Inflammatory macrophage treated with lipopolysaccharide for 1 hour (primary cell): ENCODE measurements around the gene SERPINB2.
A peak's percentile ranks its signal among the peaks of the same experiment; 100 is the strongest.

Experiments
- DNase-seq, 2 donors: peaks; one replicate each; pipeline ENCODE4 v3.0.0-alpha.2; 2020 to 2022

Gene SERPINB2, protein sequence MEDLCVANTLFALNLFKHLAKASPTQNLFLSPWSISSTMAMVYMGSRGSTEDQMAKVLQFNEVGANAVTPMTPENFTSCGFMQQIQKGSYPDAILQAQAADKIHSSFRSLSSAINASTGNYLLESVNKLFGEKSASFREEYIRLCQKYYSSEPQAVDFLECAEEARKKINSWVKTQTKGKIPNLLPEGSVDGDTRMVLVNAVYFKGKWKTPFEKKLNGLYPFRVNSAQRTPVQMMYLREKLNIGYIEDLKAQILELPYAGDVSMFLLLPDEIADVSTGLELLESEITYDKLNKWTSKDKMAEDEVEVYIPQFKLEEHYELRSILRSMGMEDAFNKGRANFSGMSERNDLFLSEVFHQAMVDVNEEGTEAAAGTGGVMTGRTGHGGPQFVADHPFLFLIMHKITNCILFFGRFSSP

DNA sequence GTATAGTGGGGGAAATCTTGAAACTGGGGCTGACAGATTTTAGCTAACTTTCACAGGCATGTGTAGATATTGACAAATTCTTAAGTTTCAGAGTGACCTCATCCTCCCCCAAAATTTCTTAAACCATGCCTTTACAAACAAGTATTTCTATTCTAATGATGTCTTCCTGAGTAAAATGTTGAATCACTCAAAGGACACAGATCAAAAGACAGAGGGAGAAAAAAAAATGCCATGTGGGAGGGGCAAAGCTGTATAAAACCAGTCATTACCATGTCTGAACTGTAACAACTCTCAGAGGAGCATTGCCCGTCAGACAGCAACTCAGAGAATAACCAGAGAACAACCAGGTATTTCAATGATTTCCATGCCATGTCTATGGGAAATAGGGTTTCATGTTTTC, at the start of gene SERPINB2:
Gene SERPINB2, plus strand, starts transcription at position 282 of the 400 bp plus-strand sequence. CDS start 3,740 bp downstream, outside the sequence.
- DNase-seq: peak; percentile 80 to 82

DNA sequence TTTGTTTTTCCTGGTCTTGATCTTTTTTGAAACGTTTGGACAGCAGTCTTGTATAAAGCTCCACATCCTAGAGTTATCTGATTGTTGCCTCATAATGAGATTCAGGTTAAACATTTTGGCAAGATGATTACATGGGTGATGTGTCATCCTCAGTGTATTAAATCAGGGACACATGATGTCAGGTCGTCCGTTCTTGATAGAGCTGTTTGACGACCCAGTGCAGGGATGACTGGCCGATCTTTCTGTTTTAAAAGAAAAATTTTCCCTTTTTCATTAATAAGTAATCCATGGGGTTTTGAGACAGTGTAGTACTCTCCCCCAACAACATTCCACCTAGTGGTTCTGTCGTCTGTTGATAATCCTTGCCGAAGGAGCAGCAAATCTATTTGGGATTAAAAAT, 44.5 kb upstream of the SERPINB2 start:
- no peak for DNase-seq

DNA sequence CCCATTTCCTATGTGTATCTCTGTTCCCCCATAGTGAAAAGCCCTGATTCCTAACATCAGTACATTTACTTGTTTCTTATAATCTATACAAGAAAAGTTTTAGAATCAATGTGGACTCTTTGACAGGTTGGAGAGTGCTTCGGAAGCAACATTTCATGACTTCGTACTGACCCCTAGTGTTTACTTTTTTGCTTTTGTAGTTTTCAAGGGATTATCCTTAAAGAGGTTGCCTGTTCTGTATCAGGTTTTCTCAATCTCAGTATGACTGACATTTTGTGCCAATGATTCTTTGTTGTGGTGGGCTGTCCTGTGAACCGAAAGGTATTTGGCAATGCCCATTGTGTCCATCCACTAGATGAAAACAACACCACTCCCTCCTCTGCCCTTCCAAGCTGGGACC, 43.3 kb upstream of the SERPINB2 start:
- DNase-seq: peak in 1 of 2 donors; percentile 78

DNA sequence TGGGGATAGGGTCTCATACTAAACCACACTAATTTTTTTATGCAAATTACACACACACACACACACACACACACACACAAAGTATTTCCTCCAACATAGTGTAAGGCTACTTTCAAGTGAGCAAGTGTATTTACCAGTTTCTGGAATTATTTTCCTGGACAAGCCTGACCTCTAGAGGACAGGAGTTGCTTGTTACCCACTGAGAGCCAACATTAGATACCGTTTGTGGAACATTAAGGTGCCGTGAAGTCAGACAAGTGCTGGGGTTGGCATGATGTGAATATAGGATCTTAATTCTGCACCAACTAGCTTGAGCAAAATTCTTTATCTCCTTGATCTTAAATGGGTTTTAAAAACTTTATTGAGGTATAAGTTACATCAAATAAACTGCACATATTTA, 39.3 kb upstream of the SERPINB2 start:
- DNase-seq: peak; percentile 41 to 70

DNA sequence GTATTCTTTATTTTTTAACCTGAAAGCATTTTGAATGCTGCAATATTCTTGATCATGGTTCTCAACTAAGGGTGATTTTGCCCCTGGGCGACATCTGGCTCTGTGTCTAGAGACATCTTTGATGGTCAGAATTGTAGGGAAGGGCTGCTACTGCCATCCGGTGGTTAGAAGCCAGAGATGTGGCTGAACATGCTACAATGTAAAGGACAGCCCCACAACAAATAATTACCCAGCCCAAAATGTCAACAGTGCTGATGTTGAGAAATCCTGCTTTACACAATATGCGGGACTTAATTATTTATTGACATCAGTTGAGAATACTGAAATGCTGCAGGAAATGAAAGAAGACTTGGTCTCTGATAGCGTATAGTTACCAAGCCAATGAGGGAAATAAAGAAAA, 37.5 kb upstream of the SERPINB2 start:
- peak; percentile 37 to 77 for DNase-seq

DNA sequence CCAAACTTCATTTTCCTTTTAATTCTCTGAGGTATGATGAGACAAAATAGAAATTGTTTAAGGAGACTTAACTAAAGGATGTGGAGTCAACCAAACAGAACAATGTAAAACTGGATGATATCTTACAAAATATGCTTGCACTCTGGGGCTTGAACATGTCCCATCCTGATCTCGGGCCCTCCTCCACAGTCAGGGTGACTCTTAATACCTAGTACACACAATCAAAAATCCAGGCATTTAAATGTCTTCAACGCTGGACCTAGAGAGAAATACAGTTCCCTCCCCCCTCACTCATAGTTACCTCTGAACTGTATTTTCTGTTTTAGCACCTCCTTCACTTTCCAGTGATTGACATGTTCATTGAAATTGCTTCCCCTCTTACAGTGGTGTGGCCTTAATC, 36.9 kb upstream of the SERPINB2 start:
- DNase-seq: no peak

DNA sequence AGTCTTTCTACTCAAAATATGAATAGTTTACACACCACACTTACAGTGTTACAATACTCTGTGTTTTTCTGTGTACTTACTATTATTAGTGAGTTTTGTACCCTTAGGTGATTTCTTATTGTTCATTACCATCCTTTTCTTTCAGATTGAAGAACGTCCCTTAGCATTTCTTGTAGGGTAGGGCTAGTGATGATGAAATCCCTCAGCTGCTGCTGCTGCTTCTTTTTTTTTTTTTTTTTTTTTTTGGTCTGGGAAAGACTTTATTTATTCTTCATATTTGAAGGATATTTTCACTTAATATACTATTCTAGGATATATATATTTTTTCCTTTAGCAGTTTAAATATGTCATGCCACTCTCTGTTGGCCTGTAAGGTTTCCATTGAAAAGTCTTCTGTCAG, 29.0 kb upstream of the SERPINB2 start:
- peak in 1 of 2 donors; percentile 34 for DNase-seq

DNA sequence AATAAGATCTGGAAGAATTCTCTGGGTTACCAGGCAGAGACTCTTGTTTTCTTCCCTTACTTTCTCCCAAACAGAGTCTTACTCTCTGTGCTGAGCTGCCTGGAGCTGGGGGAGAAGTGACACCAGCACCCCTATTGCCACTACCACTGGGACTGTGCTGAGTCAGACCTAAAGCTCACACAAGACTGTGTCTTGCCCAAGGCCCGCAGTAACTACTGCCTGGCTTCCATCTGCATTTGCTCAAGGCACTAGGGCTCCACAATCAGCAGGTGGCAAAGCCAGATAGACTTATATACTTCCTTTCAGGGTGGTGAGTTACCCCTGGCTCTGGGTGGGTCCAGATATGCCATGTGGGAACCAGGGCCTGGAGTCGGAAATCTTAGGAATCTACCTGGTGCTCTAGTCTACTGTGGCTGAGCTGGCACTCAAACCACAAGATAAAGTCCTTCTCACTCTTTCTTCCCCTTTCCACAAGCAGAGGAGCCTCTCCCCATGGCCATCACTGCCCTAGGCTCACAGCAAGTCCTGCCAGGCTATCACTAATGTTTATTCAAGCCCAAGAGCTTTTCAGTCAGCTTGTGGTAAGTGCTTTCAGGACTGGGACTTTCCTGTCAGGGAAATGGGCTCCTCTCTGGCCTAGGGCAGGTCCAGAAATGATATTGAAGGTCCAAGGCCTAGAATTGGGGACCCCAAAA, 27.6 kb upstream of the SERPINB2 start:
- no peak for DNase-seq

DNA sequence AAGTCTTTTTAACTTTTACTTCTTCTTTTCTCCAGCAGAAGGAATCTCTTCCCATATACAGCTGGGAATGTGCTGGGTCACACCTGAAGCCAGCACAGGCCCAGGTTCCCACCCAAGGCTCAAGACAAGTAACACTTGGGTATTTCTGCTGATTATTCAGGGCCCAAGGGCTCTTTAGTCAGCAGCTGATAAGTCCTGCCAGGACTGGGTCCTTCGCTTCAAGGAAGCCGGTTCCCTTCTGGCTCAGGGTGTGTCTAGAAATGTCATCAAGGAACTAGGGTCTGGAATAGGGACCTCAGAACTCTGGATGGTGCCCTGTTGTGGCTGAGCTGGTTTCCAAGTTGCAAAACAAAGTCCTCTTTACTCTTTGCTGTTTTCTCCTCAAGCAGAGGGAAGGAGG, 27.0 kb upstream of the SERPINB2 start:
- no peak for DNase-seq

DNA sequence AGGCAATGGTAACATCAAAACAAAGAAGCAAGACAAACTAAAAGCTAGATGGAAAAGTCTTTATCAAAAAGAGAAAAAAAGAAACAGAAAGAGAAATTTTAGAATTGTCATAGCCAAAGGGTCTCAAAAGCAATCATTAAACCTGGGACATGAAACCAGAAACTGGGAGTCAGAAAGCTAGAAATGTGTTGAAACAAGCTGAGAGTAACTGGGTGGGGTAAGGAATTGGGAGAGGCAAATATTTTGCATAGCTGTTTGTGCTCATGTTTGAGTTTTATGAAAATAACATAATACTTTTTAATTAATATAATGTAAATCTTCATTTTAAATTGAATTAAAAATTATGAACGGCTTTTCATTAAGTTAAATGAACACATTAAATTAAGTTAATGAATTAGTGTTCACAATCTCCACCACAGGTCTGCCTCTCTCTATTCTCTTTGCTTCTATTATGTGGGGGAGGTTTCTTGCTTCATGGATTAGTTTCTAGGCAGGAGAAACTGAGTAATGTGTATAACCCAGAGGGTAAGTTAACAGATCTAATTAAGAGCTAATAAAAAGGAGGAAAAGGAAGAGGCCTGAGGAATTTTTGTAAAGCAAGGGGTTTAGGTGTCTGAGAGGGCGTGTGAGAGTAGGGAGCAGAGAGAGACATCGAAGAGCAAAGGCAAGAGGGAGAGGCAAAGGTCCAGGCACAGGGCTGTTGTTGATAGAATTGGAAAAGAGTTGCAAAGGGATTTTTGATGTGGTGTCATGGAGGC, 20.0 kb upstream of the SERPINB2 start:
- no peak for DNase-seq

DNA sequence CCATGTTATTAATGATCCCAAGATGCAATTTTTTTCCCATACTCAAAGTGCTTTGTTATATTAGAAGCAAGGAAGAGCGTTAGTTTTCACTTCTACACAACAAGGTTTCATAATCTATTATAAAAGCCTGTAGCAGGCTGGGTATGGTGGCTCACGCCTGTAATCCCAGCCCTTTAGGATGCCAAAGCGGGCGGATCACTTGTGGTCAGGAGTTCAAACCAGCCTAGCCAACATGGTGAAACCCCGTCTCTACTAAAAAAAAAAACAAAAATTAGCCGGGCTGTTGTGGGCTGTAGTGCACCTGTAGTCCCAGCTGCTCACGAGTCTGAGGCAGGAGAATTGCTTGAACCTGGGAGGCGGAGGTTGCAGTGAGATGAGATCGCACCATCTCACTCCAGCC, 19.0 kb upstream of the SERPINB2 start:
- DNase-seq: no peak

DNA sequence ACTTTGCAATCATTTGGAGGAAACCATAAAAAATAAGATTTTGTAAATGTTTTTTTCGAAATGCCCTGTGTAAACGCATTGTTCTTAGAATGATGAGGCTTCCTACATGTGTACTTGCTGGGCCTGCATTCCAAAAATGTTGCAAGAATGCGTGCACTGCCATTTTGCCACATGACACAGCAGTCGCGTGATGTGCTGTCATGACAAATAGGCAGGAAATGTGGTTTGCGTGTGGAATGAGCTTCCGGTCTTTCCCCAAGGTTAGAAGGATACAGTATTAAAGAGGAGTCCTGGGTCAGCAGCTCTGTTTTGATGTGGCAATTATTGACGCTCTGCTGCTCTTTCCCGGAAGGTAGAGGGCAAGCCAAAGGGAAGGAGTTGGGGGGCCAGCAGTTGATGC, 18.1 kb upstream of the SERPINB2 start:
- DNase-seq: peak; percentile 54 to 66

DNA sequence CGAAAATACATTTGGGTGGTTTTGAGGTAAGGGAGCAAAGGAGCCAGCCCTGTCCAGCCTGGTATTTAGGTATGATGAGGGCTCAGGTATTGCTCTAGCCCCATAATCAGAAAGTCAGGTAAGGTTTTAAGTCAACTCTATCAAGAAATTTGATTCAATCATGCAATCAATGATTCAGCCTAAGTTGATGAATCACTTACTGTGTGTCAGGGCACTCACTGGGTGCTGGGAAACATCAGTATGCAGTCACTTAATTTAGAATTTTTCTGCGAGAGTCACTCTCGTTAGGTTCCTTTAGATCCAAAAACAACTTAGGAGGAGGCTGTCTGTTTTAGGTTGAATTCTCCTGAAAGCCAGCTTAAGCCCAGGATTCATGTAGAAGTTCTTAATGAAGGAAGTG, 17.7 kb upstream of the SERPINB2 start:
- no peak for DNase-seq

DNA sequence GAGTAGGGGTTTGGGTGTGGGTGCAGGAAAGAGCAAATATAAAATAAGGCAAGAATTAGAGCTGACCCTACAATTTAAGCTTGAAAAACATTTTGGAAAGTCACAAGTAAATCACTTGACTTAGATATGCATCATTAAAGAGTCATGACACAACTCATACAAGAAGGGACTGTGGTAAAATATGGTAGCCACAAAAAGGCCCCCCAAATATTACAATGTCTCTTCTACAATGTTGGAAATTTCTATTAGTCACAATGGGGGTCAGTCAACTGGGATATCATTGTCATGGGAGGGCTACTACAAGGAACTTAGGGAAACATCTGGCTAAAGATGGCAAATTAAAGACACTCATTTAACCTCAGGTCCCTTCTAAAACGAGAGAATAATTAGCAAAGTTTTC, 15.7 kb upstream of the SERPINB2 start:
- no peak for DNase-seq

DNA sequence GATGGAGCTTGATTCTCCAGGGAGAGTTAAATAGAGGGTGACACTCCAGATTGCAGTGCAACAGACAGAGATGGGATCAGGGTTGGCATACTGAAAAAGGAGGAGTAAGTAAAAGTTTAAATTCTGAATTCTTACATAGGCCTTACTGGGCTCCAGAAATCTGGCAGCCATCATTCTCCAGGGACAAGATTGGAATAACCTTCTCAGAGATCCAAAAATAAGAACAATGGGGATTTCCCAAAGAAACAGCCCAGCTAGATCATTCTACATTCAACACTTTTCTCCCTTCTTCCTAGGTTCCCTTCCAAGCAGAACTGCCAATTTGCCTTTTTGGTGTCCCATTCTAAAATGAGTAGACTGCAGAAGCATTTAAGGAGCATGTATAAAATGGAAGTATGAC, 14.9 kb upstream of the SERPINB2 start:
- no peak for DNase-seq

DNA sequence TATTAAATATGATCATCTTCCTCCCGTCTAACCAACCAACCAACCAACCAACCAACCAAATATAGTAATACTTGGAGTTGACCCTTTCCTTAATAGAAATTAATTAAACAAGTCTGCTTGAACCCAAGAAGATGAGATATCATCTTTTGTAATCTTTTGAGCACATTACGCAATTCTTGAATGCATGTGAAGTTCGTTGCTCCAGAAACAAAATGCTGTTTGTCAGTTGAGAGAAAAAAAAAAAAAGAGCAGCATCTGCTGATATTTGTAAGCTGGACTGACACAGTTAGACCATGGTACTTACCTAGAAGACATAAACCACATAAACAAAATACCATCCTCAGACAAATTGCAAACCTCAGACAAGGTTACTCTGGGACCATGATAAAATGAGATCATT, 9.2 kb upstream of the SERPINB2 start:
- peak in 1 of 2 donors; percentile 21 for DNase-seq

DNA sequence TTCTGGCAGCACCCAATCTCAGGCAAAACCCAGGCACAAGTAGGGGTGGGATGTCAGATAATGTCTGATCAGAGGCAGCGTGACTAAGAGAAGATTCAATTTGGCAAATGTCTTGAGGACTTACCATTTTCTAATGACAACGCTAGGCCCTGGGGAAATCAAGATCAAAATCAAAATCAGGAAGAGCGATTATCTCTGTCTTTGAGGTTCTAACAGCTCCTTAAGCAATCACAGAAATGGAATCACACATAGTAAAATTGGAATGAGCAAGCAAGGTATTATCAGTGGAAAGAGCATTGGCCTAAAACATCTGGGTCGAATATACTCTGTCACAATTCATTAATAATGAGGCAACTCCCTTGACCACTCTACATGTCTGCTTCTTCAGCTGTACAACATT, 8.6 kb upstream of the SERPINB2 start:
- DNase-seq: no peak

DNA sequence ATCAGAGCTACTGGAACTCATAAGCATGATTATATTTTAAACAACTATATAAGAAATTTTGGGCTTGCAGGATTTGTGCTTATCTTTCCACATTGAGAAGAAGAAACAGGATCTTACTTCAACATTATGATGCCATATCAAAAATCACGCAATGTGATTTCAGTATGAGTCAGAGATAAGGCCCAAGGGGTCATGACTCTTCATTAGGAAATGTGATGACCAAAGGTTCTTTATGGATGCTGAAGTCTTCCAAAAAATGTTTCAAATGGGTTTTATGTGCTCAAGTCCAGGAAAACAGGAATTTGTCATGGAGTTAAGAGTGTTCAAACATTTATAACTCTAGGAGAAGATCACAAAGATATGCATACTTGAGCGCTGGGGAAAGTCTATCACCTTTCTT, 7.8 kb upstream of the SERPINB2 start:
- DNase-seq: peak; percentile 82 to 83

DNA sequence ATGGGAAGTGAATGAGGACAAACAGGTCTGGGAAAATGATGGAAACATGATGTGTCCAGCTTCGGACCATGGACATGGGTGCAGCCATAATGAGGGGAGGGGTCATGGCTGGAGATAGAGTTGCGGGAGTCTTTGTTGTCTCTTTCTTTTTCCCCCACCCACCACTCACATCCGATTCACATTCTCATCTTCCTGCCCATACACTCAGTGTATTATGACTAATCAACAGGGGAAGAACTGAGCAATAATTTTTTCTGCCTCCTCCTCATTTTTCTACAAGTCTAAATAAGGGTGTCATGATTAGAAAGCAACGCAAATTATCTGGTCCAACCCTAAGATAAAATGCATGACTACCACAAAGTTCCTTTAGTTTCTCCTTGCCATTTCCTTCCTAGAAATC, 5.7 kb upstream of the SERPINB2 start:
- peak; percentile 31 to 64 for DNase-seq

DNA sequence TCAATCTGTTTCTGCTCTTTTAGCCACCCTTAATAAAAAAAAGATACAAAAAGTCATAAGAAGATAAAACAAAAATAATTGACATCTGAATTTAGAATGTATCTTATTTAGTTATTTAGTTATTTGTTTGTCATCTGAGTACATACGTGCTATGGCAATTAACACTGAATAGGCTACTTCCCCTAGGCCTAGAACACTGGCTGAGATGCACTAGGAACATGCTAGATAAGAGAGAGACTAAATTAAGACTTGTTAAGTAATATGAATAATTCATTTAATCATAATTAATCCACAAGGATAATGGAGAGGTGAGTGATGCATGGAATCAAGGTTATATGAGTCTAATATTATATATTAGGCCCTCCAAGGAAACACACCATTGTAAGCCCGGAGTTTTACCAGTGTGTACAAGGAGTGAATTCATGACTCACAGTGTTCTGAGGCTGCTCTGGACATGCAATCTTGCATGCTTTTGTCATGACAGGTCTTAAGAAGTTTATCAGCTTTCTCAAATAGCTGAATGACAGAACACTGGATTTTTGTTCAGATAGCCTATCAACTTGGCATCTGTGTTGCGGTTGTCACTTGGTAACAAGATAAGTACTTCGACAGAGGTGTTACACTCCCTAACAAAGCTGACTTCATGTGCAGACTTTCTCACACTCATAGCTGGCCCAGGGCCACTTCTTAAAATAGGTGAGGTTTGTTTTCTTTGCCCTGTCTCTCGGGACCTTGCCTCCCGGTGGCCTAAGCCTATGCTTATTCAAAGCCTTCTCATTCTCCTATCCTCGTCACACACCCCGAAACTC, 5.0 kb upstream of the SERPINB2 start:
- peak; percentile 39 to 55 for DNase-seq

DNA sequence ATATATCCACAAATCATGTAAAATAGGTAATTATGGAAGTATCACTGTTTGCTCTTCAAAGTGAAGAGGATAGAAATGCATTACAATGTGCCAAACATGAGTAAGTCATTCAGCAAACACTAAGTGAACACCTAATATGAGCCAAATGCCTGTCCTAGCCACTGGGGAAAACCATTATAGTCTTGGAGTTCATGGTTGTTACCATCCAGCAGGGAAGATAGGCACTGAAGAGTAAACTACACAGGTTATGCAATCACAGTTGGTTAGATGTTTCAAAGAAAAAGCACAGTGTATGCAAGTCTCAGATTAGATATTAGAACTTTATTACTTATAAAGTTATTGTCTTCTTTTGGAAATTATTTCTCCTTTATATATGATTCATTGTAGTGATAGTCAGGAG, 3.9 kb upstream of the SERPINB2 start:
- DNase-seq: no peak

DNA sequence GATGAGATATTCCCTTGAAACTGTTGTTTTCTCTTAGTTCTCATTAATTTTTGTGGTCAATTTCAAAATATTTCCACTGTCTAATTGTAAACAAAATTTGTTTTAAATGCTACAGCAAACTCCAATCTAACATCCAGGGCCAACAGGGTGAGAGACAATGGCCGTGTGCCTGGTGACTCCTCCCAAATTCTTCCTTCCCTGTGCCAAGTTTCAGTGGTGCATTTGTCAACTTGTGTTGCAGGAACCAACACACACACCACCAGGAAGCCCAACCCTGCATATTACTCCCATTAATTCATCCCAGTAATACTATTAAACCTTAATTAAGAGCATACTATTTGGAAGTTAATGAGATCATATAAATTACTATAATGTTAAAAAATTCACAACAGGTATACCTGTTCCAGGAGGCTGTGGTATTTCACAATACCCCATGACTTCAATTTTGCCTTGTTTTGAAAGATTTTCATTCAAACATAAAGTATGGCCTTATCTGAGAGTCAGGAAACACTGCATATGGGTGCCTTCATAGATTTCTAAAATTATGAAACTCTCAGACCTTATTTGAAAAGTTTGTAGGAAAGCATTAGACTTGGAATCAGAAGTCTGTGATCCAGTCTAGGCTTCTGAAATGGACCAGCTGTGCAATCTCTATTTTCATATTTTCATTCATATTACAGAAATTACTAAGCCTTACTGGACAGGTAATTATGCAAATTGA, 1.1 kb downstream of the SERPINB2 start:
- no peak for DNase-seq
